Heart right ventricle (tissue), 16 donors: Measurements from ENCODE around the gene ATG5. TPM values are rescaled to one million over a fixed set of nuclear protein-coding genes. Genes with fewer than 3 reads are reported as not detected.

Experiments used
- ATAC-seq, 8 donors: fragments of 200-7000 bp; cut with Tn5 transposase; one replicate each; pipeline ENCODE4 v1.9.1; 2020; ENCODE audit warnings: mild to moderate bottlenecking in 8 of 8, moderate library complexity in 8 of 8, moderate number of reproducible peaks in 1 of 8
- DNase-seq, 2 donors: peaks; one replicate each; pipeline ENCODE4 v3.0.0-alpha.2; 2020
- H3K27ac ChIP-seq, 10 donors: fragments of 200-600 bp; sonication (generic) in 2 of 10; one replicate each; pipeline versions ENCODE4 v1.5.0 to v1.8.0; 2020 to 2022; ENCODE audit warnings: mild to moderate bottlenecking in 3 of 10
- H3K27me3 ChIP-seq, 7 donors: fragments of 200-600 bp; one replicate each; pipeline ENCODE4 v1.8.0; 2021 to 2022; ENCODE audit warnings: mild to moderate bottlenecking in 2 of 7
- H3K36me3 ChIP-seq, 9 donors: fragments of 200-600 bp; sonication (generic) in 1 of 9; one replicate each; pipeline versions ENCODE4 v1.5.0 to v1.8.0; 2020 to 2022; ENCODE audit warnings: mild to moderate bottlenecking in 2 of 9
- H3K4me1 ChIP-seq, 9 donors: fragments of 200-600 bp; sonication (generic) in 1 of 9; one replicate each; pipeline versions ENCODE4 v1.5.0 to v1.8.0; 2020 to 2022; ENCODE audit warnings: mild to moderate bottlenecking in 4 of 9
- H3K4me3 ChIP-seq, 10 donors: fragments of 200-600 bp; sonication (generic) in 2 of 10; one replicate each; pipeline versions ENCODE4 v1.5.0 to v1.8.0; 2020 to 2022; ENCODE audit warnings: mild to moderate bottlenecking in 7 of 10, moderate library complexity in 2 of 10
- H3K9me3 ChIP-seq, 11 donors: fragments of 200-600 bp in 10 of 11; sonication (generic) in 2 of 11; one replicate each; pipeline versions ENCODE4 v1.5.0 to v1.8.0; 2013 to 2022; ENCODE audit warnings: mild to moderate bottlenecking in 2 of 11, control low read depth in 1 of 11, moderate library complexity in 1 of 11
- CTCF ChIP-seq, 9 donors: fragments of 200-600 bp; sonication (generic) in 2 of 9; IDR thresholded peaks; one replicate each; pipeline versions ENCODE4 v1.5.0 to v1.8.0; 2021 to 2022; ENCODE audit warnings: antibody characterized with exemption in 9 of 9, mild to moderate bottlenecking in 5 of 9, moderate library complexity in 1 of 9
- WGBS, 2 donors: extraction: QIAGEN DNeasy Blood & Tissue Kit; methylation state at CpG; one replicate each; pipeline ENCODE4 v1.1.7; 2013; ENCODE audit warnings: inconsistent platforms in 1 of 2; 5-methylcytosine and 5-hydroxymethylcytosine counted together
- intact Hi-C, 10 donors: fragments of 100-400 bp; cut with DNase I; formaldehyde crosslinking; loops; one replicate each; pipeline versions ENCODE4 v1.11.1 to v1.14.2; 2022
- polyA plus RNA-seq, 2 donors: library from polyadenylated mRNA; stranded (reverse); fragments of 200-250 nt; gene quantifications; one replicate each; pipeline ENCODE4 v1.2.3, GENCODE V29; 2013
- total RNA-seq, 10 donors: library from RNA; stranded (reverse); fragmentation: NEBNext Ultra II Directional in 3 of 10; extraction: Animal tissue kit (Norgen Biotek cat#: 25700) in 3 of 10; gene quantifications; one replicate each; pipeline versions ENCODE4 v1.2.1 to v1.2.4, GENCODE V29; 2021 to 2023
- donor health status: Arrhythmogenic right ventricular cardiomyopathy.
- donor health status: ischemic (EF 13 %, LVEDD 7.1; RV severe dilation, severe dysfunction).
- donor health status: healthy with polysubstance abuse.
- donor health status: DM: no; HTN: yes; CAD: no.
- donor health status: DM: no; HTN: no; CAD: no.
- donor health status: ischemic (EF 25% LVEDD 6.9; RV normal size, moderate dysfunction).
- donor health status: ischemic (EF 25% LVEDD 5.7; RV mildly dilated, moderate dysfunction).
- donor health status: healthy.
- donor health status: DM: yes; HTN: yes; CAD: no.
- donor health status: Ischemic cardiomyopathy.
- donor health status: ischemic (EF 35%, LVEDD 5.7; RV mildly dilated, moderate dysfunction).
- donor health status: nonischemic (EF 11% LVEDD 7.7; RV severe dilation, severe dysfunction).
- donor health status: DM: yes; HTN: yes; CAD: no.
- donor health status: PGD.
- donor health status: ischemic (EF 29% LVEDD 5.4; RV normal size, mild dysfunction).
- donor health status: nonischemic (EF 23%, LVEDD 6.1; RV moderate dilation, normal function).

Gene ATG5
- total and polyA plus RNA-seq, 12 donors = 12.6 to 18.0 (median 15.0) TPM

- Histone ChIP-seq H3K4me3 (no peak overlapping the region), H3K9me3 (no peaks in the 10 kb centered on the region), H3K4me1 (peaks cover 0 to 24% (median 0%) of the 10 kb centered on the region in 9 donors), H3K27ac (no peak overlapping the region), H3K36me3 (no peaks in the 10 kb centered on the region), H3K27me3 (peaks cover 0 to 12% (median 0%) of the 10 kb centered on the region in 7 donors)
- 84 to 86% methylated on average over 1 of the region's 1 CpG for WGBS, 2 donors
- ATAC-seq = no peak
- intact Hi-C loops = no loop called here
- no peak for TF ChIP-seq CTCF (IDR thresholded peaks at IDR 0.05)
- no peak for DNase-seq
Observed at GRCh38 chr6:106158816-106159215, 166.7 kb downstream of the ATG5 start.

GRCh38 chr6:106156863-106157262, 168.7 kb downstream of the ATG5 start:
- Histone ChIP-seq H3K27me3 (peaks cover 0 to 12% (median 0%) of the 10 kb centered on the region in 7 donors), H3K4me1 (peaks cover 0 to 9% (median 0%) of the 10 kb centered on the region in 9 donors), H3K4me3 (no peak overlapping the region), H3K27ac (no peak overlapping the region), H3K36me3 (no peaks in the 10 kb centered on the region), H3K9me3 (no peaks in the 10 kb centered on the region)
- no peak for DNase-seq
- ATAC-seq = no peak
- intact Hi-C loops = no loop called here
- TF ChIP-seq CTCF (IDR thresholded peaks at IDR 0.05) = no peak
- WGBS, 2 donors = 63 to 68% methylated on average over 3 of the region's 3 CpGs

- H3K4me3 ChIP-seq = no peak overlapping the region
- DNase-seq = no peak
- intact Hi-C loops = no loop called here
- no peak for ATAC-seq
- TF ChIP-seq CTCF (IDR thresholded peaks at IDR 0.05) = no peak
- H3K4me1 ChIP-seq = peaks cover 0 to 9% (median 0%) of the 10 kb centered on the region in 9 donors
- no peaks in the 10 kb centered on the region for H3K36me3 ChIP-seq
- WGBS, 2 donors = 73 to 81% methylated on average over 3 of the region's 3 CpGs
- H3K27ac ChIP-seq = no peak overlapping the region
- H3K9me3 ChIP-seq = no peaks in the 10 kb centered on the region
- H3K27me3 ChIP-seq = peaks cover 0 to 12% (median 0%) of the 10 kb centered on the region in 7 donors
Observed at GRCh38 chr6:106156413-106156812, 169.1 kb downstream of the ATG5 start.

GRCh38 chr6:106155219-106155830, 170.2 kb downstream of the ATG5 start:
- Histone ChIP-seq H3K9me3 (no peaks in the 10 kb centered on the region), H3K27ac (no peak overlapping the region), H3K27me3 (peaks cover 0 to 12% (median 0%) of the 10 kb centered on the region in 7 donors), H3K36me3 (no peaks in the 10 kb centered on the region), H3K4me1 (peaks cover 0 to 9% (median 0%) of the 10 kb centered on the region in 9 donors), H3K4me3 (no peak overlapping the region)
- 64 to 67% methylated on average over 12 of the region's 12 CpGs for WGBS, 2 donors
- TF ChIP-seq CTCF (IDR thresholded peaks at IDR 0.05) = no peak
- ATAC-seq (no peak), DNase-seq (no peak)
- intact Hi-C loops = no loop called here
